Testis (tissue), 2 donors: Measurements from ENCODE around the gene CISD2.
"Not testable (repeated sequence)": the region's sequence is repeated elsewhere in the genome, so short reads cannot be mapped to it uniquely, and the experiment has no call there.

Experiments
- CTCF ChIP-seq, 3 experiments: fragments of 450-650 bp in 2 of 3; fragments of 200-600 bp in 1 of 3; sonication (generic) in 1 of 3; IDR thresholded peaks; one replicate each; pipeline ENCODE4 v1.5.1; 2016 to 2019; ENCODE audit warnings: antibody characterized with exemption in 3 of 3, mild to moderate bottlenecking in 2 of 3, moderate library complexity in 1 of 3
- POLR2A ChIP-seq: fragments of 450-650 bp; IDR thresholded peaks from one replicate; pipeline ENCODE4 v1.6.1; 2017; ENCODE audit warnings: antibody characterized with exemption, mild to moderate bottlenecking, moderate library complexity

- TF ChIP-seq CTCF (IDR thresholded peaks at IDR 0.05); POLR2A: not testable (repeated sequence)
Measured at GRCh38 chr4:102897610-102898009, 28.8 kb downstream of the CISD2 start.
